HL-60 (cell line): ENCODE measurements around the gene FAM120AOS.

Experiments used
- CTCF ChIP-seq: IDR thresholded peaks from one replicate; pipeline ENCODE4 v1.5.1; 2011; ENCODE audit warnings: low read length, control low read depth, inconsistent platforms; ENCODE audit not compliant: insufficient read depth
- GABPA ChIP-seq: IDR thresholded peaks from 2 replicates; pipeline ENCODE4 v1.6.1; 2012; ENCODE audit warnings: low read depth
- POLR2AphosphoS5 ChIP-seq: IDR thresholded peaks from 2 replicates; pipeline ENCODE4 v1.6.1; 2012; ENCODE audit warnings: low read depth
- SPI1 ChIP-seq: IDR thresholded peaks from 2 replicates; pipeline ENCODE4 v1.6.1; 2012; ENCODE audit warnings: low read depth, mild to moderate bottlenecking, borderline replicate concordance

GRCh38 chr9:93413530-93413929 is 39.9 kb downstream of the FAM120AOS start:
- TF ChIP-seq CTCF (no peak), SPI1 (no peak), POLR2AphosphoS5 (no peak), GABPA (no peak)
